Activated effector memory CD4-positive, alpha-beta T cell treated with Interleukin-2 at 50 U/mL for 16 hours (primary cell): Measurements from ENCODE around the gene SETDB2.

Experiments
- DNase-seq: peaks from one replicate; pipeline ENCODE4 v3.0.0-alpha.2; 2020

SETDB2 gene

GRCh38 chr13:49538404-49538803 lies 94.3 kb downstream of the SETDB2 start:
- no peak for DNase-seq

- DNase-seq, result no peak
Measured at GRCh38 chr13:49539313-49539712, 95.2 kb downstream of the SETDB2 start.

- no peak for DNase-seq
Measured at GRCh38 chr13:49539746-49540145, 95.7 kb downstream of the SETDB2 start.

GRCh38 chr13:49540552-49540951 lies 96.5 kb downstream of the SETDB2 start:
- no peak for DNase-seq

- no peak for DNase-seq
Measured at GRCh38 chr13:49543656-49544055, 99.6 kb downstream of the SETDB2 start.
